Loucy (cell line): Measurements from ENCODE around the gene CERS6.

Experiments
- H2AFZ ChIP-seq: fragments of 200-600 bp; sonication (generic); 2 replicates; pipeline ENCODE4 v1.6.0; 2016; ENCODE audit warnings: antibody characterized with exemption, mild to moderate bottlenecking, low read length, moderate library complexity
- H3F3A ChIP-seq: fragments of 200-600 bp; 2 replicates; pipeline ENCODE4 v1.6.0; 2016; ENCODE audit warnings: antibody characterized with exemption, low read depth, mild to moderate bottlenecking
- H3K27me3 ChIP-seq: fragments of 200-600 bp; sonication (generic); 2 replicates; pipeline ENCODE4 v1.6.1; 2014; ENCODE audit warnings: low read length, mild to moderate bottlenecking; ENCODE audit not compliant: insufficient read depth, poor library complexity, severe bottlenecking
- H3K36me3 ChIP-seq: fragments of 200-600 bp; sonication (generic); 2 replicates; pipeline ENCODE4 v1.6.1; 2016; ENCODE audit warnings: low read length; ENCODE audit not compliant: insufficient read depth
- H3K4me1 ChIP-seq: fragments of 200-600 bp; sonication (generic); 2 replicates; pipeline ENCODE4 v1.5.1; 2014; ENCODE audit warnings: low read length, mild to moderate bottlenecking; ENCODE audit not compliant: insufficient read depth, poor library complexity, severe bottlenecking
- H3K4me2 ChIP-seq: fragments of 200-600 bp; sonication (generic); 2 replicates; pipeline ENCODE4 v1.6.0; 2014; ENCODE audit warnings: antibody characterized with exemption, low read length, low read depth, mild to moderate bottlenecking; ENCODE audit not compliant: poor library complexity, severe bottlenecking
- H3K4me3 ChIP-seq: fragments of 200-600 bp; sonication (generic); 2 replicates; pipeline ENCODE4 v1.5.1; 2014; ENCODE audit warnings: low read length, mild to moderate bottlenecking, mixed read lengths; ENCODE audit not compliant: poor library complexity, severe bottlenecking
- H3K79me2 ChIP-seq: fragments of 200-600 bp; sonication (generic); 2 replicates; pipeline ENCODE4 v1.6.1; 2014; ENCODE audit warnings: low read length; ENCODE audit not compliant: insufficient read depth
- H3K9ac ChIP-seq: fragments of 200-600 bp; sonication (generic); 2 replicates; pipeline ENCODE4 v1.6.0; 2014; ENCODE audit warnings: mild to moderate bottlenecking, low read depth, low read length, moderate library complexity; ENCODE audit not compliant: poor library complexity, severe bottlenecking
- H3K9me2 ChIP-seq: fragments of 200-600 bp; sonication (generic); replicated peaks from 2 replicates; pipeline ENCODE4 v1.6.1; 2016; ENCODE audit warnings: low read depth, low read length, mixed read lengths
- H3K9me3 ChIP-seq: fragments of 200-600 bp; sonication (generic); 2 replicates; pipeline ENCODE4 v1.6.1; 2014; ENCODE audit warnings: mild to moderate bottlenecking, antibody characterized with exemption, low read length, low read depth; ENCODE audit not compliant: insufficient read depth
- H4K20me1 ChIP-seq: fragments of 200-600 bp; sonication (generic); 2 replicates; pipeline ENCODE4 v1.6.0; 2014; ENCODE audit warnings: antibody characterized with exemption, low read length, mild to moderate bottlenecking; ENCODE audit not compliant: insufficient read depth, poor library complexity, severe bottlenecking
- EZH2phosphoT487 ChIP-seq: fragments of 200-600 bp; IDR thresholded peaks from 2 replicates; pipeline ENCODE4 v1.6.1; 2018; ENCODE audit warnings: antibody characterized with exemption, mild to moderate bottlenecking, moderate library complexity, borderline replicate concordance
- TF ChIP-seq, protein P1 (sequence below): fragments of 200-600 bp; sonication (generic); conservative IDR thresholded peaks from 2 replicates; pipeline ENCODE4 v1.5.1; 2014; ENCODE audit warnings: mild to moderate bottlenecking, antibody characterized with exemption, low read length

Gene CERS6

DNA sequence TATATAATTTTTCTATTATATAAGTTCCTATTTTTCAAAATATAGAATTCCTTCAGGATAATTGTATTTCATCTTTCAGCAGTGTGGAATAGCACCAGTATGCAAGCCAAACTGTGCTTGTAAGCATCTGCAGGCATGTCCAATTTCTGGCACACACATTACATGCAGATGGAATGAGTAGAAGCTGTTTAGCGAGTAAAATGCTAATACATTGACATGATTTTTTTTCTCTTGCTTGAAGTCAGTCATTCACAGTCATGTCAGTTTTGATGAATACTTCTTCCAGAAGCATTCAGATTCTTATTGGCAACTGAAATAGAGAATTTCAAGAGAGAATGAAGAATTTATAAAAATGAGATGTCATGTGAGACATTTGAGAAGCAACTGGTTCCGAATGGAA is 109.4 kb downstream of the CERS6 start:
- no peaks in the 10 kb centered on the region for H3F3A ChIP-seq
- H3K4me1 ChIP-seq = peaks cover 8% of the 10 kb centered on the region
- H3K27me3 ChIP-seq = no peaks in the 10 kb centered on the region
- 0 out of 2 replicates have a peak, but pooled peaks cover 3% of the 10 kb centered on the region for H3K79me2 ChIP-seq
- peaks cover 14% of the 10 kb centered on the region; the same call in 1 of the 2 replicates for H3K36me3 ChIP-seq
- no peaks in the 10 kb centered on the region for H3K9me2 ChIP-seq
- no peak overlapping the region for H2AFZ ChIP-seq
- H3K9me3 ChIP-seq = no peaks in the 10 kb centered on the region
- H3K4me2 ChIP-seq = no peak overlapping the region
- no peak overlapping the region for H3K9ac ChIP-seq
- TF ChIP-seq EZH2phosphoT487 = no peak
- TF ChIP-seq, protein P1, sequence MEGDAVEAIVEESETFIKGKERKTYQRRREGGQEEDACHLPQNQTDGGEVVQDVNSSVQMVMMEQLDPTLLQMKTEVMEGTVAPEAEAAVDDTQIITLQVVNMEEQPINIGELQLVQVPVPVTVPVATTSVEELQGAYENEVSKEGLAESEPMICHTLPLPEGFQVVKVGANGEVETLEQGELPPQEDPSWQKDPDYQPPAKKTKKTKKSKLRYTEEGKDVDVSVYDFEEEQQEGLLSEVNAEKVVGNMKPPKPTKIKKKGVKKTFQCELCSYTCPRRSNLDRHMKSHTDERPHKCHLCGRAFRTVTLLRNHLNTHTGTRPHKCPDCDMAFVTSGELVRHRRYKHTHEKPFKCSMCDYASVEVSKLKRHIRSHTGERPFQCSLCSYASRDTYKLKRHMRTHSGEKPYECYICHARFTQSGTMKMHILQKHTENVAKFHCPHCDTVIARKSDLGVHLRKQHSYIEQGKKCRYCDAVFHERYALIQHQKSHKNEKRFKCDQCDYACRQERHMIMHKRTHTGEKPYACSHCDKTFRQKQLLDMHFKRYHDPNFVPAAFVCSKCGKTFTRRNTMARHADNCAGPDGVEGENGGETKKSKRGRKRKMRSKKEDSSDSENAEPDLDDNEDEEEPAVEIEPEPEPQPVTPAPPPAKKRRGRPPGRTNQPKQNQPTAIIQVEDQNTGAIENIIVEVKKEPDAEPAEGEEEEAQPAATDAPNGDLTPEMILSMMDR = no peak
- H4K20me1 ChIP-seq = no peaks in the 10 kb centered on the region
- no peak overlapping the region for H3K4me3 ChIP-seq

DNA sequence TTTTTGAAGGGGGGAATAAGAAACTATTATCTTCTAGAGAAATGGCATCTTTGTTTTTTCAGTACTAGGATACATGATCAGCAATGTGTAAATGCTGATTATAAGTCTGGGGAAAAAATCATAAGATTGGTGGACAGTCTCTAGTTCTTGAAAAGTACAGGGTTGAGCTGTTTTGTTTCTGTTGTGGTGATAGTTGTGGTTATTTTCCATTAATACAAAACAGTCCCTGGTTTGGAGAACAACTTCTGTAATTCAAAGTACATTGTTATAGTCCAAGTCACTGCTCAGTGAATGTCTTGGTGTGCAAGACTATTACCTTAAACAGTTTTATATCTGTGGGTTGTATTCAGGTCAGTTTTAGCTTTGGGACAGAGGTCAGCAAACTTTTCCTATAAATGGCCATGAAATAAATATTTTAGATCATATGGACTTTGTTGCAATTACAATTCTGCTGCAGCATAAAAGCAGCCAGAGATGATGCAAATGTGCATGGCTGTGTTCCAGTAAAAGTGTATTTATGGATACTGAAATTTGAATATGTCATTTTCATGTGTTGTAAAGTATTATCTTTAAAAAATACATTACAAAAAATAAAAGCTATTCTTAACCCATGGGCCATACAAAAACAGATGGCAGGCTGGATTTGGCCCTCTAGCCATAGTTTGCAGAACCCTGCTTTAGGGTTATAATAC is 111.0 kb downstream of the CERS6 start:
- H2AFZ ChIP-seq = no peak overlapping the region
- no peak for TF ChIP-seq EZH2phosphoT487
- TF ChIP-seq, protein P1 = no peak
- H3K79me2 ChIP-seq = 0 out of 2 replicates have a peak, but pooled peaks cover 3% of the 10 kb centered on the region
- no peak overlapping the region for H3K4me2 ChIP-seq
- peaks cover 2% of the 10 kb centered on the region for H4K20me1 ChIP-seq
- no peak overlapping the region for H3K4me3 ChIP-seq
- peaks cover 8% of the 10 kb centered on the region for H3K4me1 ChIP-seq
- no peaks in the 10 kb centered on the region for H3K27me3 ChIP-seq
- H3F3A ChIP-seq = no peaks in the 10 kb centered on the region
- H3K9ac ChIP-seq = no peak overlapping the region
- H3K9me3 ChIP-seq = no peaks in the 10 kb centered on the region
- no peaks in the 10 kb centered on the region for H3K9me2 ChIP-seq
- H3K36me3 ChIP-seq = peaks cover 7% of the 10 kb centered on the region; the same call in 1 of the 2 replicates

DNA sequence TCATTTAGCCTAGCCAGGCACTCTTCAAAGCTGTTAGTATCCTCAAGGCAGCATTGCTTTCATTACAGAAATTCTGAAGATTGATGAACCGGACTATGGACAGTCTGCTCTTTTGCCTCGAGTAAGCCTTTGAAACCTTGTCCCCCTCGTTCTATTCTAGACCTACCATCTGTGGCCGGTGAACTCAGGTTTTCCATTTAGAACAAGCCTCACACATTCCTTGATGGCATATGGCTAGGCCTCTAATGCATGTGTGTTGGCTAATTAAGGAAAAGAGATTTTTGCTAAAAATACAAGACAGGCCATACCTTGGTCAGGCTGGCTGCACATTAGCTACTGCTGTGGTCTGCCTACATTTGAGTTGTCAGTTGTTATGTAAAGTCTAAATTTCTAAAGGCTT is 111.8 kb downstream of the CERS6 start:
- no peaks in the 10 kb centered on the region for H3K9me3 ChIP-seq
- H3K79me2 ChIP-seq = 0 out of 2 replicates have a peak, but pooled peaks cover 3% of the 10 kb centered on the region
- H2AFZ ChIP-seq = no peak overlapping the region
- H3K4me1 ChIP-seq = peaks cover 8% of the 10 kb centered on the region
- H3K4me2 ChIP-seq = no peak overlapping the region
- TF ChIP-seq EZH2phosphoT487 = no peak
- TF ChIP-seq, protein P1 = no peak
- peaks cover 3% of the 10 kb centered on the region for H4K20me1 ChIP-seq
- H3K9ac ChIP-seq = no peak overlapping the region
- H3K9me2 ChIP-seq = no peaks in the 10 kb centered on the region
- H3K36me3 ChIP-seq = peaks cover 4% of the 10 kb centered on the region; the same call in 1 of the 2 replicates
- no peak overlapping the region for H3K4me3 ChIP-seq
- no peaks in the 10 kb centered on the region for H3F3A ChIP-seq
- no peaks in the 10 kb centered on the region for H3K27me3 ChIP-seq
